Upper lobe of left lung (tissue), 4 donors: ENCODE results near the gene DUSP16.

ENCODE experiments used
- POLR2AphosphoS5 ChIP-seq, 2 donors: sonication (generic); formaldehyde crosslinking; IDR thresholded peaks; one replicate each; pipeline ENCODE4 v1.5.1; 2017; ENCODE audit warnings: antibody characterized with exemption in 2 of 2
- TF ChIP-seq, protein P1 (sequence below), 6 experiments: fragments of 450-650 bp in 4 of 6; fragments of 200-600 bp in 2 of 6; sonication (generic) in 2 of 6; IDR thresholded peaks; one replicate each; pipeline ENCODE4 v1.5.1; 2016 to 2019; ENCODE audit warnings: antibody characterized with exemption in 6 of 6

DNA sequence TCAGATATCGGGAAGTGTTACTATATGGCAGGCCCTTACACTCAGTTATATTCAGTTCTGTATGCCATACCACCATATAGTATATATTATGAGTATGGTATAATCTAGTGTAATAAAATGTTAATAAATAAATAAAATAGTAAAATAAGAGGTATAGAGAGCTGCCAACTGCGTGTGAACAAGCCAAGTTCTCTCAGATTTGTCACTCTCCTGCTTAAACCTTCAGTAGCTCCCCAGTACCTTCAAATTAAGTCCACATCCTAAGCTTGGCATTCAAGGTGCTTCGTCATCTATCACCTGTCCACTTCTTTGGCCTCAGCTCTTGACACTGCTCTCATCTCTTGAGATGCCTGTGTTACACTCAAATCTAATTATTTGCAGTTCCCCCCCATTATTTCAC lies 36.2 kb upstream of the DUSP16 start:
- TF ChIP-seq, protein P1, sequence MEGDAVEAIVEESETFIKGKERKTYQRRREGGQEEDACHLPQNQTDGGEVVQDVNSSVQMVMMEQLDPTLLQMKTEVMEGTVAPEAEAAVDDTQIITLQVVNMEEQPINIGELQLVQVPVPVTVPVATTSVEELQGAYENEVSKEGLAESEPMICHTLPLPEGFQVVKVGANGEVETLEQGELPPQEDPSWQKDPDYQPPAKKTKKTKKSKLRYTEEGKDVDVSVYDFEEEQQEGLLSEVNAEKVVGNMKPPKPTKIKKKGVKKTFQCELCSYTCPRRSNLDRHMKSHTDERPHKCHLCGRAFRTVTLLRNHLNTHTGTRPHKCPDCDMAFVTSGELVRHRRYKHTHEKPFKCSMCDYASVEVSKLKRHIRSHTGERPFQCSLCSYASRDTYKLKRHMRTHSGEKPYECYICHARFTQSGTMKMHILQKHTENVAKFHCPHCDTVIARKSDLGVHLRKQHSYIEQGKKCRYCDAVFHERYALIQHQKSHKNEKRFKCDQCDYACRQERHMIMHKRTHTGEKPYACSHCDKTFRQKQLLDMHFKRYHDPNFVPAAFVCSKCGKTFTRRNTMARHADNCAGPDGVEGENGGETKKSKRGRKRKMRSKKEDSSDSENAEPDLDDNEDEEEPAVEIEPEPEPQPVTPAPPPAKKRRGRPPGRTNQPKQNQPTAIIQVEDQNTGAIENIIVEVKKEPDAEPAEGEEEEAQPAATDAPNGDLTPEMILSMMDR (IDR thresholded peaks at IDR 0.05) = no peak
- no peak for TF ChIP-seq POLR2AphosphoS5 (IDR thresholded peaks at IDR 0.05)
